Left ventricle myocardium superior (tissue), 1 donor: ENCODE results near the gene SNX2. TPM values are rescaled to one million over a fixed set of nuclear protein-coding genes. Genes with fewer than 3 reads are reported as not detected.
"Not testable (repeated sequence)": the region's sequence is repeated elsewhere in the genome, so short reads cannot be mapped to it uniquely, and the experiment has no call there.

Experiments used
- ATAC-seq: fragments of 200-7000 bp; cut with Tn5 transposase; one replicate; pipeline ENCODE4 v1.9.1; 2020; ENCODE audit warnings: mild to moderate bottlenecking, moderate library complexity
- DNase-seq: peaks from one replicate; pipeline ENCODE4 v3.0.0-alpha.2; 2020
- intact Hi-C: fragments of 100-400 bp; cut with micrococcal nuclease; formaldehyde crosslinking; loops from one replicate; pipeline ENCODE4 v1.11.0; 2022
- long read RNA-seq: library from polyadenylated mRNA; unstranded; transcript quantifications from one replicate; pipeline ENCODE4 v2.0.0, GENCODE V29; 2021
- total RNA-seq: library from RNA; stranded (reverse); fragmentation: NEBNext Ultra II Directional; extraction: Animal tissue kit (Norgen Biotek cat#: 25700); gene quantifications from one replicate; pipeline ENCODE4 v1.2.1, GENCODE V29; 2021
- donor health status: DM: no; HTN: yes; CAD: no; lungs with severe emphysema.

The SNX2 gene
- 38.2 TPM for total RNA-seq
- long read RNA-seq, transcript SNX2-201 (15 exons, 2,128 nt) = major isoform, 85 of 88 reads
- long read RNA-seq, partial matches to known transcripts = 1 of 88 reads
- long read RNA-seq, other reads (novel, unspliced or antisense) = 2 of 88 reads

GRCh38 chr5:122774861-122775549 is at the start of gene SNX2:
Gene SNX2 (plus strand): TSS chr5:122775080. CDS start chr5:122775104, 24 bp downstream.
- intact Hi-C loops = no loop called here

GRCh38 chr5:122727112-122727541 is 47.8 kb upstream of the SNX2 start:
- no peak for ATAC-seq
- intact Hi-C loops = no loop called here
- DNase-seq = no peak

More at GRCh38 chr5:122774861-122775549, at the start of gene SNX2:
- ATAC-seq = peak; percentile 100
- peak; percentile 99 for DNase-seq

GRCh38 chr5:122730037-122730436 is 44.8 kb upstream of the SNX2 start:
- intact Hi-C loops = no loop called here
- ATAC-seq (no peak), DNase-seq (no peak)

- DNase-seq = no peak
- intact Hi-C loops = no loop called here
- no peak for ATAC-seq
Observed at GRCh38 chr5:122730456-122730855, 44.4 kb upstream of the SNX2 start.

GRCh38 chr5:122736086-122736845 is 38.6 kb upstream of the SNX2 start:
- ATAC-seq = no peak
- intact Hi-C loops = no loop called here
- no peak for DNase-seq

GRCh38 chr5:122738088-122738487 is 36.8 kb upstream of the SNX2 start:
- DNase-seq (no peak), ATAC-seq (no peak)
- intact Hi-C loops = no loop called here

GRCh38 chr5:122741681-122742080 is 33.2 kb upstream of the SNX2 start:
- intact Hi-C loops = no loop called here
- ATAC-seq = no peak
- DNase-seq = no peak

GRCh38 chr5:122743261-122743660 is 31.6 kb upstream of the SNX2 start:
- DNase-seq = no peak
- ATAC-seq = no peak
- intact Hi-C loops = no loop called here

- intact Hi-C loops = no loop called here
- ATAC-seq (no peak), DNase-seq (no peak)
Observed at GRCh38 chr5:122745597-122745996, 29.3 kb upstream of the SNX2 start.

GRCh38 chr5:122749886-122750285 is 25.0 kb upstream of the SNX2 start:
- DNase-seq = no peak
- ATAC-seq = no peak
- intact Hi-C loops = no loop called here

- intact Hi-C loops = no loop called here
- no peak for DNase-seq
- no peak for ATAC-seq
Observed at GRCh38 chr5:122751293-122751782, 23.5 kb upstream of the SNX2 start.

GRCh38 chr5:122753500-122753899 is 21.4 kb upstream of the SNX2 start:
- no peak for DNase-seq
- intact Hi-C loops = no loop called here

GRCh38 chr5:122755783-122756182 is 19.1 kb upstream of the SNX2 start:
- ATAC-seq = no peak
- no peak for DNase-seq
- intact Hi-C loops = no loop called here

More at GRCh38 chr5:122753500-122753899, 21.4 kb upstream of the SNX2 start:
- ATAC-seq = no peak

- DNase-seq = no peak
- ATAC-seq = peak; percentile 79
- intact Hi-C loops = no loop called here
Observed at GRCh38 chr5:122756264-122756911, 18.5 kb upstream of the SNX2 start.

- DNase-seq (no peak), ATAC-seq (no peak)
- intact Hi-C loops = no loop called here
Observed at GRCh38 chr5:122757285-122757684, 17.6 kb upstream of the SNX2 start.

- intact Hi-C loops = no loop called here
- DNase-seq (no peak), ATAC-seq (no peak)
Observed at GRCh38 chr5:122759241-122760070, 15.4 kb upstream of the SNX2 start.

- no peak for ATAC-seq
- no peak for DNase-seq
- intact Hi-C loops = no loop called here
Observed at GRCh38 chr5:122760236-122760635, 14.6 kb upstream of the SNX2 start.

- DNase-seq (no peak), ATAC-seq (no peak)
- intact Hi-C loops = no loop called here
Observed at GRCh38 chr5:122761115-122761514, 13.8 kb upstream of the SNX2 start.

GRCh38 chr5:122761896-122762295 is 13.0 kb upstream of the SNX2 start:
- intact Hi-C loops, ATAC-seq, DNase-seq: not testable (repeated sequence)
